ENCODE measurements around the gene THOC6.
"Not testable (repeated sequence)": the region's sequence is repeated elsewhere in the genome, so short reads cannot be mapped to it uniquely, and the experiment has no call there.

The THOC6 gene

DNA sequence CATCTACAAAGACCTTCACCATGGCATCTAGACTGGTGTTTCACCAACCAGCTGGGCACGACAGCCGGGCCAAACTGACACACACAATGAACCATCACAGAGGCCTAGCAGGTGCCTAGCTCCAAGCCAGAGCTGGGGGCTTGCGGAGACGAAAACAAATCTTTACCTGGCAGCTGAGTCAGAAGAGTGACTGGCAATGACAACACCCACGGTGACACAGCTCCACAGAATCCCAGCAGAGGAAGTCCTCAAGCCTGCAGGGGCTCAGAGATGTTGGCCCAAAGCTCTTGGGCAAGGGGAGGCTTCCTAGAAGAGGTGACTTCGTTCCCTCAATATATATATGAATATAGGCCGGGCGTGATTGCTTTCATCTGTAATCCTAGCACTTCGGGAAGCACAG, 27.7 kb downstream of the THOC6 start:
- H3K4me3 ChIP-seq (ENCODE audit: low read depth, low read length), result no peak overlapping the region
- TF ChIP-seq, protein P1, sequence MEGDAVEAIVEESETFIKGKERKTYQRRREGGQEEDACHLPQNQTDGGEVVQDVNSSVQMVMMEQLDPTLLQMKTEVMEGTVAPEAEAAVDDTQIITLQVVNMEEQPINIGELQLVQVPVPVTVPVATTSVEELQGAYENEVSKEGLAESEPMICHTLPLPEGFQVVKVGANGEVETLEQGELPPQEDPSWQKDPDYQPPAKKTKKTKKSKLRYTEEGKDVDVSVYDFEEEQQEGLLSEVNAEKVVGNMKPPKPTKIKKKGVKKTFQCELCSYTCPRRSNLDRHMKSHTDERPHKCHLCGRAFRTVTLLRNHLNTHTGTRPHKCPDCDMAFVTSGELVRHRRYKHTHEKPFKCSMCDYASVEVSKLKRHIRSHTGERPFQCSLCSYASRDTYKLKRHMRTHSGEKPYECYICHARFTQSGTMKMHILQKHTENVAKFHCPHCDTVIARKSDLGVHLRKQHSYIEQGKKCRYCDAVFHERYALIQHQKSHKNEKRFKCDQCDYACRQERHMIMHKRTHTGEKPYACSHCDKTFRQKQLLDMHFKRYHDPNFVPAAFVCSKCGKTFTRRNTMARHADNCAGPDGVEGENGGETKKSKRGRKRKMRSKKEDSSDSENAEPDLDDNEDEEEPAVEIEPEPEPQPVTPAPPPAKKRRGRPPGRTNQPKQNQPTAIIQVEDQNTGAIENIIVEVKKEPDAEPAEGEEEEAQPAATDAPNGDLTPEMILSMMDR (IDR thresholded peaks at IDR 0.05; ENCODE audit: low read depth, low read length), result no peak

DNA sequence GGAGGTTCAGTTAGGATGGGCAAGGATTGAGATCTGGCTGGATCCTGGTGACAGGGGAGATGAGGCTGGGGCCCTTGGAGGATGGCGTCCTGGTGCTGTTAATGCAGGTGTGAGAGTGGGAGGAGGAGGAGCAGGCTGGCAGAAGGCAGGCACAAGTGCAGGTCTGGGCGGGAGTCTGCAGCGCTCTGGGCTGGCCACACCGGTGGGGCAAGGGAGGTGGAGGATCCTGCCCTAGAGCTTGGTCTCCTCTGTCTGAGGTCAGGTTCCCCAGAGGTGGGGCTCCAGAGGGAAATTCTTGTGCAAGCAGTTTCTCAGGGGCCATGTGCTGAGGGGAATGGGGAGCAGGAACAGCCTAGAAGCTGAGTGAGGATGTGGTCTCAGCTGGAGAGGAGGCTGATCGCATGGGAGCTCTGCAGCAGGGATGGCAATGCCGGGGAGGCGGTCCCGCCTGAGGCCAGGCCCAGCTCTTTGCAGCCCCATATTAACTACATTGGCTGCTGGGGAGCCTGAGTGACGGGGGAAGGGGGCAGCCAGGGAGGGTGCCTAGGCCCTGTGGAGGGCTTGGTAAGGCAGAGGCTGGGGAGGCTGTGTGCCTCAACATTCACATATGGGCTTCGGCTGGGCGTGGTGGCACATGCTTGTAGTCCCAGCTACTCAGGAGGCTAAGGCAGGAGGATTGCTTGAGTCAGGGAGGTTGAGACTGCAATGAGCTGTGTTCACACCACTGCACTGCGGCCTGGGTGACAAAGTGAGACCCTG, 28.9 kb downstream of the THOC6 start:
- H3K4me3 ChIP-seq (ENCODE audit: low read depth, low read length), result not testable (repeated sequence)

DNA sequence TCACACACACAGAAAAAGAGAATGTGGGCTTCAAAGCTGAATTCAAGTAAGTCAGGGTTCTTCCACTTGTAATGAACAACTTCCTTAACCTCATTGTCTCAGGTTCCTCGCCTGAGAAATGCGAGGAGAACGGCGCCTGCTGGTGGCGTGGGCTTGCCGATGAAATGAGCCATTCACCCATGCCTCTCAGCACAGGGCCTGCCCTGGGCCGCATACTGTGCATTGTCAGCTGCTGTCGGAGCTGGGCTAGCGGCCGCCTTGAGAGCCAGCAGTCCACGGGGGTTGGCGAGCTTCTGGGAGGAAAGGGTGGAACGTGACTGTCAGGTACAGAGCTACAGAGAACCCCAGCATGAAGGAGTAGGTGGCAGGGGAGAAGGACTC, 29.5 kb downstream of the THOC6 start:
- H3K4me3 ChIP-seq (ENCODE audit: low read depth, low read length), result not testable (repeated sequence)

DNA sequence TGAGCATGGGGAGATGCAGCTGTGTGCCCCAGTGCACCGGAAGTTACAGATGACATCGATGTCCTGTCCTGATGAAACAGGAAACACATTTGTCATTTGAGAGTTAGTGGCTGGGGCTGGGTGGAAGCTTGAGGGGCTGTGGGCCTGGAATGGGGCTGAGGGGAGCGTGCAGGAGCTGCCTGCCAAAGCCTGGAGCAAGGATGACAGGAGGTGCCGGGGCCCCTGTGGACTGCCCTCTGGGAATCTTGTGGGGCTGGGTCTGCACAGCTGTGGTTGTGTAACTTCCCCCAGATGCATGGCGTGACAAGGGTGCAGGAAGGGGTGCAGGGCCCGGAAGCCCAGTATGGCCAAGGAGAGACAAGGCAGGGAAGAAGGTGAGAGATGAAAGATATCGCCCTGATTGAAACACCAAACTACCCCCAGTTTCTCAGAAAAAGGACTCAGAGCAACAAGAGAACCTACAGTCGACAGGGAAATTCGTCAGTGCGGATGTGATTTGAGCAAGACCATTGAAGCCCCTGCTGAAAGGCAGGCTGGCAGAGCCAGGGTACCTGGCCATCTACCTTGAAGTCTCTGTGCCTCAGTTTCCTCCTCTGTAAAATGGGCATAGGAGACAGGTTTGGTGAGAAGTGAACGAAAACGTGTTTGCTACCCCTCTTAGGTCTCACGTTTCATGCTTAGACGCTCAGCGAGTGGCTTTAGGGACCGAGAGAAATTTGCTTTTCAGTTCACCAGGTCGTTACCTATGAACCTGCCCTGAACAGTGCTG, 31.3 kb downstream of the THOC6 start:
- H3K4me3 ChIP-seq (ENCODE audit: low read depth, low read length), result no peak overlapping the region
- TF ChIP-seq, protein P1 (IDR thresholded peaks at IDR 0.05; ENCODE audit: low read depth, low read length), result no peak

DNA sequence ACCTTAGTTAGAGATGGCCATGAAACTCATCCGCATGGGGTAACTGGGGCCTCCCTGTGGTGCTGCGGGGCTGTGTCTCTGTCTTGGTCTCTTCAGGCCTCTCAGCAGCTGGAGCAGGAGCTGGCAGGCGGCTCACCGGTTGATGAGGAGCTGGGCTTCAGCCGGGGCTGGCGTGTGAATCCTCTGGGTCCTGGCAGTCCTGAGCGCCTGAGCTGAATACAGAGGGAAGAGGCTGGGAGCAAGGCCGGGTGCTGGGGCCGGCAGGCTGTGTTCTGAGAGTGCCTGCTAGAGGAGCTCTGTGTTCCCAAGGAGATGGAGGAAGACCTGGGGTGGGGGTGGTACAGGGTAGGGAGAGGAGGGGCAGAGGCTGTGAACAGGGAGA, 31.9 kb downstream of the THOC6 start:
- H3K4me3 ChIP-seq (ENCODE audit: low read depth, low read length), result not testable (repeated sequence)

DNA sequence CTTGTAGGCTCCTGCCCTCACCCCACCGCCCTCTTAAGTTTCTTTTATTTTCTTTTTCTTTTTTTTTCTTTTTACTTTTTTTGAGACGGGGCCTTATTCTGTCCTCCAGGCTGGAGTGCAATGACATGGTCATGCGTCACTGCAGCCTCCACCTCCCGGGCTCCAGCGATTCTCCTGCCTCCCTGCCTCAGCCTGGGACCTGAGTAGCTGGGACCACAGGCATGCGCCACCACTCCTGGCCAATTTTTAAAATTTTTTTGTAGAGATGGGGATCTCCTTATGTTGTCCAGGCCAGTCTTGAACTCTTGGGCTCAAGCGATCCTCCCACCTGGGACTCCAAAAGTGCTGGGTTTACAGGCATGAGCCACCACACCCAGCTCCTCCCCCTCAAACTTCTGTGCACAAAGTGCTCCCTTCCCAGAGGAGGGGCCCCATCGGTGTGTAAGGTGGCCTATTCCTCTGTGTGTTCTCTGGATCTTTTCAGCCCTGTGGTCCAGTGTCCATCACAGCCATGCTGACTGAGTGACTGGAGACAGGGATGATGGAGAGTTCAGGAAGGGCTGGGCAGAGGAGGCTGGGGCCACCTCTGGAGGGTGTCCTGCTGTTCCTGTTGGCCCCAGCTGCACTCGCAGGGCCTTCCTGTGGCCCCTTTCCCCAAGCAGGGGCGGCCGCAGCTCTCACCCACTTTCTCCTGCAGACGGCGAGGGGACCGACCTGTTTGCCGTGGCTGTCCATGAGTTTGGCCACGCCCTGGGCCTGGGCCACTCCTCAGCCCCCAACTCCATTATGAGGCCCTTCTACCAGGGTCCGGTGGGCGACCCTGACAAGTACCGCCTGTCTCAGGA, 32.7 kb downstream of the THOC6 start:
- TF ChIP-seq, protein P1 (IDR thresholded peaks at IDR 0.05; ENCODE audit: low read depth, low read length), result no peak
- no peak overlapping the region for H3K4me3 ChIP-seq (ENCODE audit: low read depth, low read length)

DNA sequence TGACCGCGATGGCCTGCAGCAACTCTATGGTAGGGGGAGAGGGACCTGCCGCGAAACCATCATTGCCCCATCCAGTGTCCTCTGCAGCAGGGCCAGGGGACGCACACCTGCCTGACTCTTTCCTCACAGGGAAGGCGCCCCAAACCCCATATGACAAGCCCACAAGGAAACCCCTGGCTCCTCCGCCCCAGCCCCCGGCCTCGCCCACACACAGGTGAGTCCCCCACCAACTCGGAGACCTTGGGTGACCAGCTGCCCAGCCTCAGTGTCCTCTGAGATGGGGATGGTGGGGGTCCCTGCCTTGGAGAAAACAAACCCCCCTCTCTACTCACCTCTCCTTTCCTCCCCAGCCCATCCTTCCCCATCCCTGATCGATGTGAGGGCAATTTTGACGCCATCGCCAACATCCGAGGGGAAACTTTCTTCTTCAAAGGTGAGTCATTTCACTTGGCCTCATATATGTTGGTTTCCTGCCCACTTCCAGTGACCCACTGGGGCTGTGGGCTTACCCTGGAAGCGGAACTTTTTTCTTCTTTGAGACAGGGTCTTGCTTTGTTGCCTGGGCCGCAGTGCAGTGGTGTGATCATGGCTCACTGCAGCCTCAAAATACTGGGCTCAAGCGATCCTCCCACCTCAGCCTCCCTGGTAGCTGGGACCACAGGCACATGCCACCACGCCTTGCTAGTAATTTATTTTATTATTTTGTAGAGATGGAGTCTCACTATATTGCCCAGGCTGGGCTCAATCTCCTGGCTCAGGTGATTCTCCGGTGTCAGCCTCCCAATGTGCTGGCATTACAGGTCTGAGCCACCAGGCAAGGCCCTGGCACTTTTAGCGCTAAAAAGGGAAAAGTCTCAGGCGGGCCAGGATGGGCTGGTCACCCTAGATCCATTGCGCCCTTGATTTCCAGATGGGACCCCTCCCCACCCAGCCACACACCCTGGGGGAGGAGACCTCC, 33.6 kb downstream of the THOC6 start:
- H3K4me3 ChIP-seq (ENCODE audit: low read depth, low read length), result no peak overlapping the region; the same call in 1 of the 2 replicates
- TF ChIP-seq, protein P1 (IDR thresholded peaks at IDR 0.05; ENCODE audit: low read depth, low read length), result no peak

Measured in WI38 (cell line).